GM12873 (cell line): ENCODE results near the gene INPP5F.

Experiments used
- TF ChIP-seq, protein P1 (sequence below): IDR thresholded peaks from 2 replicates; pipeline ENCODE4 v1.5.1; 2012; ENCODE audit warnings: low read depth, mild to moderate bottlenecking, moderate library complexity, low read length, control low read depth; ENCODE audit not compliant: insufficient read depth; ENCODE audit errors: missing control alignments

The INPP5F gene

DNA sequence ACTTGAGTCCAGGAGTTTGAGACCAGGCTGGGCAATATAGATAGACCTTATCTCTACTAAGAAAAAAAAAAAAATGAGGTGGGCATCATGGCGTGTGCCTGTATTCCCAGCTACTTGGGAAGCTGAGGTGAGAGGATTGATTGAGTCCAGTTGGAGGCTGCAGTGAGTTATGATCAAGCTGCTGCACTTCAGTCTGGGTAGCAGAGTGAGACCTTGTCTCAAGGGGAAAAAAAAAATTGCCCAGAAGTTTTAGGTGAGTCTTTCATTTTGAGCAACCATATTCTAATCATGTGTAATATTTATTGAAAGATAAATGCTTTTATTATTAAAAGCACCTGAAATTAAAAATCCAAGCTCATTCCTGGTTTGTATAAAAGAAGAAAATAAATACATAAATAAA, 13.1 kb downstream of the INPP5F start:
- TF ChIP-seq, protein P1, sequence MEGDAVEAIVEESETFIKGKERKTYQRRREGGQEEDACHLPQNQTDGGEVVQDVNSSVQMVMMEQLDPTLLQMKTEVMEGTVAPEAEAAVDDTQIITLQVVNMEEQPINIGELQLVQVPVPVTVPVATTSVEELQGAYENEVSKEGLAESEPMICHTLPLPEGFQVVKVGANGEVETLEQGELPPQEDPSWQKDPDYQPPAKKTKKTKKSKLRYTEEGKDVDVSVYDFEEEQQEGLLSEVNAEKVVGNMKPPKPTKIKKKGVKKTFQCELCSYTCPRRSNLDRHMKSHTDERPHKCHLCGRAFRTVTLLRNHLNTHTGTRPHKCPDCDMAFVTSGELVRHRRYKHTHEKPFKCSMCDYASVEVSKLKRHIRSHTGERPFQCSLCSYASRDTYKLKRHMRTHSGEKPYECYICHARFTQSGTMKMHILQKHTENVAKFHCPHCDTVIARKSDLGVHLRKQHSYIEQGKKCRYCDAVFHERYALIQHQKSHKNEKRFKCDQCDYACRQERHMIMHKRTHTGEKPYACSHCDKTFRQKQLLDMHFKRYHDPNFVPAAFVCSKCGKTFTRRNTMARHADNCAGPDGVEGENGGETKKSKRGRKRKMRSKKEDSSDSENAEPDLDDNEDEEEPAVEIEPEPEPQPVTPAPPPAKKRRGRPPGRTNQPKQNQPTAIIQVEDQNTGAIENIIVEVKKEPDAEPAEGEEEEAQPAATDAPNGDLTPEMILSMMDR: no peak

DNA sequence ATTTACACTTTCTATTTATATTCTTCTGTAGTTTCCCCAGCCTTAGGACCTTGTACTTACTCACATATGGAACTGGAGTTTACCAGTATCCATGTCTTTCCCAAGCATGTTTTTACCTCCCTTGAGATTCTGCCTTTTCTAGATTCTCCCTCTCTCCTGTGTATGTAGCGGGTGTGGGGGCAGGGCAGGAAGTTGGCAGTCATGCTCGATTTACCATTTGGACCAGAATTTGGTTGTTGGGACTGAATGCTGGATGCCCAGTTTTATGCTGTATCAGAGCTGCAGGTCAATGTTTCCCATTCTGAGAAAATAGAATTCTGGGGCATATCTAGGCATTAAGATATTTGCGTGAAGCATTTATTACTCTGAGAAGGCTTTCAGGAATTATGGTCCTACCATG, 14.2 kb downstream of the INPP5F start:
- TF ChIP-seq, protein P1: no peak

DNA sequence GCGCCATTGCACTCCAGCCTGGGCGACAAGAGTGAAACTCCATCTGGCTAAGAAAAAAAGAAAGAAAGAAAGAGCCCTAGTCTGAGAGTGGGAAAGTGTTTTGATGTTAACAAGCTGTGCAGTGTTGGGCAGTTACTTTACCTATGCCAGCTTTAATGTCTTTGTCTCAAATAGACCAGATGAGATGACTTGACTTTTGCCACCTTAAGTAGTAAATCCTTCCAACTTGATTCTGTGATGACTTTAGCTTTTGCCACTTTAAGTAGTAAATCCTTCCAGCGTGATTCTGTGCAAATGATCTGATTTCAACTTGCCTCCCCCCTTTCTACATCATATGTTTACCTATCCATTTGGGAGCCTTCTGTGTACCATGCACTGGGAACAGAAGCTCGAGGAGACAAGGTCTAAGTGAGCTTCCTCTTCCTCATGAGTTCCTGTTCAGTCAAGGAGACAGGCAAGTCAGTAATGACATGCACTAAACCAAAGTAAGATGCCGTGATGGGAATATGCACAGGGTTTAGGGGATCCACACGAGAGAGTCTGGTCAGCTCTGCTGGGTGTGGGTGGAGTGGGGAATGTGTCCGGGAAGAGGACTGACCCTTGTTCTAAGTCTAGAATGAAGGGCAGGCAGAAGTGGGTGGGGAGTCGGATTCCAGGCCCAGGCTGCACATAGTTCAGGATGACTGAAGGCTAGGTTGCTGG, 17.2 kb downstream of the INPP5F start:
- TF ChIP-seq, protein P1: no peak

DNA sequence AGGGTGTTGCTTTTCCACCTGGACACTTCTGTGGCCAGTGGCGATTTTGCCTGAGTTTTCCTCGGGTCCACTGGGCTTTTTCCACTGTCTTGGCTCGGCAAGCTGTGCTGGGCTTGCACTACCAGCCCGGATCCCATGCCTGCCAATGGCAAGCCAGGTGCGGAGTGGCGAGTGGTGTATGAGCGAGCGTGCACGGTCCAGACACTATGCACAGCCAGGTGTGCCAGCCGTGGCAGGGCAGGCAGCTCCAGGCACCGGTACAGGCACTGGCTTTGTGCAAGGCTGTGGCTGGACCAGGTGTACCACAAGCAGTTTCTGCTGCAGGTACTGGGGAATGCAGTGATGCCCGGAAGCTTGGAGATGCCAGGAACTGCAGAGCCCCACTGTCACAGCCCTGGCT, 22.1 kb downstream of the INPP5F start:
- TF ChIP-seq, protein P1: no peak

DNA sequence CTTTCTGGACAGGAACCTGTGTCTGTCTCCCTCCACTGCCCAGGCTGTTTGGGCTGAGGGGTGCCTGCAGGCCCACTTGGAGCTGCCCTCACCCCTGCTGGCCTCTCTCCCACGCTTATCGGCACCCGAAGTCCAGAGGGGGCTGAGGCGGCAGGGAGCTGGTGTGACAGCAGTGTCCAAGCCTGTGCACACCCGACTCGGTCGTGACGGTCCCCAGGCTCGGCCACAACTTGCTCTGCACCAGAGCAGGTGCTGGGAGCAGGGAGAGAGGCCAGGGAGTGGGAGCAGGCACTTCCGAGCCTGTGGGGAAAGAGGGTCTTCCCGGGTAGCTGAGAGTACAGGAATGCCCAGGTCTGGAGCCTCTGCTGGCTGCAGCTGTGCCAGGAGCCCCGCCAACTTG, 23.0 kb downstream of the INPP5F start:
- TF ChIP-seq, protein P1: no peak

DNA sequence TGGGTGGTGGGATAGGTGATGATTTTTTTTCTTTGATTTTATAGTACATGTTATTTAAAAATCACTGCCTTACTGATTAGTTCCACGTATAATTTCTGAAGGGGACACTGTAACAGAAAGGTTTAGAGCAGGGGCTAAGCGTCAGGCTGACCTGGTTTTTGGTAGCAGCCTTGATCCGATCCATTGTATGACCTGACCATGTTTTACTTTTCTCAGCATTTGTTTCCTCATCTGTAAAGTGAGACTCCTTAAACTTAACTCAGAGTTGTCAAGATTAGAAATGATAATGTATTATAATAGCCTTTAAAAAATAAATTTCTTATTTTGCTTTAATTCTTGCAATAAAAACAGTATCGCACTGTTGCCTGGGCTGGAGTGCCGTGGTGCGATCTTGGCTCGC, 23.6 kb downstream of the INPP5F start:
- TF ChIP-seq, protein P1: no peak

DNA sequence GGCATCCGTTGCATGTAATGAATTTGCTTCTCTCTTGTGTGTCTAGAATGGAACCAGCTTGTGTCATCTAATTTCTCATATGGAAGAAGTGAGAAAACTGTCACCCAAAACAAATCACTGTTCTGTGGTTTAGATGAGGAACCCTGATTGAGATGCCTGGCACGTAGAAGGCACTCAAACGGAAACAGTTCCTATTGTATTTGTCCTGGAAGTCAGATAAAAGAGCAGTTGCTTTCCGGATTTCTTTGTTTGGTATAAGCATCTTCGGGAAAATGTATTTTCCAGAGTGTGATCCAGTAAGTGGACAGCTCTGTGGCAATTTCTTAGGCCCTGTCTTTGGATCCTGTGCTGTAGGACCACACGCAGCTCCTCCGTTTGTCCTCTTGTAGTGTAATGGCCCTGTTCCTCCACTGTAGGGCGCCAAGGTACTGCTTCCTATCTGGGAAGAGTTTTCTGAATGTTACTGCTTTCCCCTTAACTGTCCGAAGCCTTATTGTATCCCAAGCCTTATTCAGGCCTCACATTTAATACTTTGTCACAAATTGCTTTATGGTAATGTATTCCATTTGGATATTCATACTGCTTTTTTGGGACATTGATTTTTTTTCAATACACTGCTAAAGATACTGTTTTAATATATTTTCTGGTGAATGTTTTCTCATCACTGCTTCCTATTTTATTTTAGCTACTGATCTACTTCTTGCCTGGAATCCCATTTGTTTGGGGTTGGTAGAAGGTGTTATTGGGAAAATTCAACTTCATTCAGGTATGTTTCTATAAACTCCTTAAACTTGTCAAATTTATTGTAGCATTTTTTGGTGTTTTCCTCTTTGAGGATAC, 24.8 kb downstream of the INPP5F start:
- TF ChIP-seq, protein P1: peak; percentile 96
